ENCODE measurements around the gene PALM2AKAP2.

DNA sequence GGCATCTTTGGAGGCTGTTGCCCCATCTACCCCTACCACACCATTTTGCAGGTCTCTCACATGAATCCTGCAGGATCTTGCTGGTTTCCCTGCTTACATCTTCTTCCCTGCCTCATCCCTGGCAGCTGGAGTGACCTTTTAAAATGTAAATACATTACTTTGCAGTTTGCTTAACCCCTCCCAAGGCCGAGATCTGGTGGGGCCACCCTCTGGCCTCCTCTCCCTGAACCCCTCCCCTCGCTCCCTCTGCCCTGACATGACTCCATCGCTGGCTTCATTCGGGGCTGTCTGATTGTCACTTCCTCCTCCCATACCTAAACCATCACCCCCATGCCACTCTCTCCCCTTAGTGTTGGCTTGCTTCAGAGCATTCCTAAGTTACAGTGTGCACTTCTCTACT is 12.6 kb upstream of the PALM2AKAP2 start:
- TF ChIP-seq, protein P1, sequence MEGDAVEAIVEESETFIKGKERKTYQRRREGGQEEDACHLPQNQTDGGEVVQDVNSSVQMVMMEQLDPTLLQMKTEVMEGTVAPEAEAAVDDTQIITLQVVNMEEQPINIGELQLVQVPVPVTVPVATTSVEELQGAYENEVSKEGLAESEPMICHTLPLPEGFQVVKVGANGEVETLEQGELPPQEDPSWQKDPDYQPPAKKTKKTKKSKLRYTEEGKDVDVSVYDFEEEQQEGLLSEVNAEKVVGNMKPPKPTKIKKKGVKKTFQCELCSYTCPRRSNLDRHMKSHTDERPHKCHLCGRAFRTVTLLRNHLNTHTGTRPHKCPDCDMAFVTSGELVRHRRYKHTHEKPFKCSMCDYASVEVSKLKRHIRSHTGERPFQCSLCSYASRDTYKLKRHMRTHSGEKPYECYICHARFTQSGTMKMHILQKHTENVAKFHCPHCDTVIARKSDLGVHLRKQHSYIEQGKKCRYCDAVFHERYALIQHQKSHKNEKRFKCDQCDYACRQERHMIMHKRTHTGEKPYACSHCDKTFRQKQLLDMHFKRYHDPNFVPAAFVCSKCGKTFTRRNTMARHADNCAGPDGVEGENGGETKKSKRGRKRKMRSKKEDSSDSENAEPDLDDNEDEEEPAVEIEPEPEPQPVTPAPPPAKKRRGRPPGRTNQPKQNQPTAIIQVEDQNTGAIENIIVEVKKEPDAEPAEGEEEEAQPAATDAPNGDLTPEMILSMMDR (conservative IDR thresholded peaks at IDR 0.05; ENCODE audit: low read length) = no peak
- TF ChIP-seq EZH2phosphoT487 (IDR thresholded peaks at IDR 0.05; ENCODE audit: borderline replicate concordance) = no peak
